Spleen (tissue), 7 donors: Measurements from ENCODE around the gene JMJD4.

ENCODE experiments used
- POLR2A ChIP-seq, 3 donors: fragments of 450-650 bp; IDR thresholded peaks; one replicate each; pipeline ENCODE4 v1.5.1; 2017; ENCODE audit warnings: antibody characterized with exemption in 3 of 3, mild to moderate bottlenecking in 1 of 3
- POLR2AphosphoS5 ChIP-seq, 3 donors: sonication (generic); formaldehyde crosslinking; IDR thresholded peaks; one replicate each; pipeline ENCODE4 v1.5.1; 2017; ENCODE audit warnings: antibody characterized with exemption in 3 of 3
- TF ChIP-seq, protein P1 (sequence below), 11 experiments: fragments of 200-600 bp in 7 of 11; fragments of 450-650 bp in 4 of 11; sonication (generic) in 4 of 11; IDR thresholded peaks in 8 of 11; conservative IDR thresholded peaks in 3 of 11; 1 replicate in 7 of 11; 2 replicates in 4 of 11; pipeline versions ENCODE4 v1.4.0 to v1.8.0; 2016 to 2021; ENCODE audit warnings: antibody characterized with exemption in 11 of 11, inconsistent platforms in 4 of 11, mild to moderate bottlenecking in 1 of 11
- donor health status: DM: no; HTN: no; CAD: no; lungs with moderate emphysema.
- donor health status: DM: no; HTN: no; CAD: no.
- donor health status: DM: no; HTN: no; CAD: no.

DNA sequence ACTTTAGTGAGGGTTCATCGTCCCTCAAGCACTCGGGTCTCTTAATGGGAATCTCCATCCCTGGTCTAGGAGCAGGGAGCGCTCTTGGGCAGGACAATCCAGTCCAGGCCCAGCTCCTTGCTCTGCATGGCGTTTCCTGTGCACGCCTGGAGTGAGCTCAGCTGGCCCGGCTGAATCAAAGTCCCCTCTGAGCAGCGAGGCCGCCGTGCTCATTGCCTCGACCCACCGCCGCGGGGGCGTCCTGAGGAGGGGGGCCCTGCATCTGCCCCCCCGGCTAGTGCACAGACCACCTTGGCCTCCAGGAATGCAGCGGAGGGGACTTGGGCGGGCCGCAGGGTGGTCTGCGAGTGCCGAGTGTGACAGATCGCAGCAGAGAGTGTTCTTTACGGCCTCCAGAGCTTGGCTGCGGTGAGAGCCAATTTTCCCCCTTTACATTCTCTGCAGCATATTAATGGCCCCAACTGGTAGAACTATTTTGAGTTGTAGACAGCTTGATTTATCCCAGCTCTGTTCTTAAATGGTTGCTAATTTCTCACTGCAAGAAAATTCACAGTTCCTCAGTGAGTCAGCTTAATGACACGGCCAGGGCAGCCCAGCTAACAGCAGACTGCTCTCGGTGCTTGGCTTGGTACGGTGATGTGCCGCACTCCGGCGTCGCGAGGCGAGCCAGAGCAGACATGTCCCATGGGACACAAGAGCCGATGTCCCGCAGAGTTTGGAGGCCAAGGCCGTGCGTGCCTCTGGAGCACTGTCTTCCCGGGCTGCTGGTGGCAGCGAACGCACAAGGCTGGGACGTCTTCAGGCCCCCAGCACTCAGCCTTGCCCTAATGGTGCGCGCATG lies 39.9 kb upstream of the JMJD4 start:
- TF ChIP-seq, protein P1, sequence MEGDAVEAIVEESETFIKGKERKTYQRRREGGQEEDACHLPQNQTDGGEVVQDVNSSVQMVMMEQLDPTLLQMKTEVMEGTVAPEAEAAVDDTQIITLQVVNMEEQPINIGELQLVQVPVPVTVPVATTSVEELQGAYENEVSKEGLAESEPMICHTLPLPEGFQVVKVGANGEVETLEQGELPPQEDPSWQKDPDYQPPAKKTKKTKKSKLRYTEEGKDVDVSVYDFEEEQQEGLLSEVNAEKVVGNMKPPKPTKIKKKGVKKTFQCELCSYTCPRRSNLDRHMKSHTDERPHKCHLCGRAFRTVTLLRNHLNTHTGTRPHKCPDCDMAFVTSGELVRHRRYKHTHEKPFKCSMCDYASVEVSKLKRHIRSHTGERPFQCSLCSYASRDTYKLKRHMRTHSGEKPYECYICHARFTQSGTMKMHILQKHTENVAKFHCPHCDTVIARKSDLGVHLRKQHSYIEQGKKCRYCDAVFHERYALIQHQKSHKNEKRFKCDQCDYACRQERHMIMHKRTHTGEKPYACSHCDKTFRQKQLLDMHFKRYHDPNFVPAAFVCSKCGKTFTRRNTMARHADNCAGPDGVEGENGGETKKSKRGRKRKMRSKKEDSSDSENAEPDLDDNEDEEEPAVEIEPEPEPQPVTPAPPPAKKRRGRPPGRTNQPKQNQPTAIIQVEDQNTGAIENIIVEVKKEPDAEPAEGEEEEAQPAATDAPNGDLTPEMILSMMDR (IDR thresholded peaks at IDR 0.05 in 8 of 11, conservative IDR thresholded peaks at IDR 0.05 in 3 of 11) = no peak
- no peak for TF ChIP-seq POLR2A (IDR thresholded peaks at IDR 0.05)
- no peak for TF ChIP-seq POLR2AphosphoS5 (IDR thresholded peaks at IDR 0.05)
